OCI-M2 (cell line): Measurements from ENCODE around the gene TACSTD2.
"Not testable (repeated sequence)": the region's sequence is repeated elsewhere in the genome, so short reads cannot be mapped to it uniquely, and the experiment has no call there.

Experiments
- DNase-seq: peaks from one replicate; lab custom pipeline; 2025; ENCODE audit not compliant: unreplicated experiment; lab: John Stamatoyannopoulos, UW

Gene TACSTD2

DNA sequence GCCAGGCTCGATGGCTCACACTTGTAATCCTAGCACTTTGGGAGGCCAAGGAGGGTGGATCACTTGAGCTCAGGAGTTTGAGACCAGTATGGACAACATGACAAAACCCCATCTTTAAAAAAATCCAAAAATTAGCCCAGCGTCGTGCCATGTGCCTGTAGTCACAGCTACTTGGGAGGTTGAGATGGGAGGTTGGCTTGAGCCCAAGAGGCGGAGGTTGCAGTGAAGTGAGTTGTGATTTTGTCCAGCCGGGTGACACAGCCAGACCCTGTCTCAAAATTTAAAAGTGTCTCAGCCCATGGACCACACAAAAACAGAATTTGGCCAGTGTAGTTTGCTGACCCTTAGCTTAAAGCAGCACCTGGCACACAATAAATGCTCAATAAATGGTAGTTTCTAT, 11.3 kb upstream of the TACSTD2 start:
- no peak for DNase-seq

DNA sequence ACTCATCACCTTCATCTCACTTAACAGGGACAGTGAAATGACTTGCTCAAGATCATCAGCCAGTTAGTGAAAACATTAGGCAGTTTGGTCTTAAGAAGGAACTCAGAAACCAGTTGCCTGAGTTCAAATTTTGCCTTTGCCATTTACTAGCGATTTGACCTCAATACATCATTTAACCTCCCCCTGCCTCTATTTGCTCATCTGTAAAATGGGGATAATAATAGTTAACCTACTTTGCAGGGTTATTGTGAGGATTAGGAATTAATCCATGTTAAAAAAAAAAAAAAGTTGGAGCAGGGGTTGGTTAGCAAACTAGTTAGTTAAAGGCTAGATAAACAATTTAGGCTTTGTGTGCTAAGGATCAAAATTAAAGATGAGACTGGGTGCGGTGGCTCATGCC, 10.6 kb upstream of the TACSTD2 start:
- DNase-seq, result no peak

GRCh38 chr1:58586271-58586670, 9.2 kb upstream of the TACSTD2 start:
- no peak for DNase-seq

DNA sequence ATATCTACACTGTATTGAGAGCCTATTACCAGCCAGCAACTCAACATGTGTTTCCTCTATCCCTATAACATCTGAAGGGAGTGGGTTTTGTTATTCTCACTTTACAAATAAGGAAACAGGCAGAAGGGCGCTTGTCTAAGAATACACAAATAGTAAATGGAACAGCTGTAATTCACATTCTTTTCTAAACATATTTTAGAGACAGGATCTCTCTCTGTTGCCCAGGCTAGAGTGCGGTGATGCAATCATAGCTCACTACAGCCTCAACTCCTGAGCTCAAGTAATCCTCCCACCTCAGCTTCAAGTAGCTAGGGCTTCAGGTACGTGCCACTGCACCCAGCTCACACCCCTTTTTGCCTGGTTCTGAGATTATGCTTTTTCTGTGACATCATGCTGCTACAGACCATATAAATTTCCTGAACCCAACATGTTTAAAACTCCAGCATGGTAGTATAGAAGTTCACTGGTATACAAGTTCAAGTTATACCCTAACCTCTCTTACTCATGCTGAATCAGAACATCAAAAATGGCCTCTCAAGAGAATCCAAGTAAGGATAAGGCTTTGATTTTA, 8.6 kb upstream of the TACSTD2 start:
- DNase-seq, result no peak

DNA sequence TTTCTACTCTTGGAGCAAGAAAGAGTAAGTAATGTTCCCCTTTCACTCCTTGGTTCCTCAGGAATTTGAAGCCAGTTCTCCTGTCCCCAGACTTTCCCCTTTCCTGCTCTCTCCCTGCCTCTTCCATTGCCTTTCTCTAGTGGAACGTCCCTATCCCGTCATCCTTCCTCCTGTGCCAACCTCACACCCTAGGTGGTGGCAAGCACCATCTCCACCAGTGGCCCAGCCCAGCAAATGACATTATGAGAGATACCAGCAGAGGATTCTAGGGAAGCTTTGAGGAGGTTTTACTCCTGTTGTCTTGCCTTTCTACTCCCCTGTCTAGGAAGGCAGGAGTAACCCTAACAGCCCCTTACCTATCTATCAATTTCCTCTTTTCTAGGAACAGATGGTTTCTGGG, 8.1 kb upstream of the TACSTD2 start:
- no peak for DNase-seq

DNA sequence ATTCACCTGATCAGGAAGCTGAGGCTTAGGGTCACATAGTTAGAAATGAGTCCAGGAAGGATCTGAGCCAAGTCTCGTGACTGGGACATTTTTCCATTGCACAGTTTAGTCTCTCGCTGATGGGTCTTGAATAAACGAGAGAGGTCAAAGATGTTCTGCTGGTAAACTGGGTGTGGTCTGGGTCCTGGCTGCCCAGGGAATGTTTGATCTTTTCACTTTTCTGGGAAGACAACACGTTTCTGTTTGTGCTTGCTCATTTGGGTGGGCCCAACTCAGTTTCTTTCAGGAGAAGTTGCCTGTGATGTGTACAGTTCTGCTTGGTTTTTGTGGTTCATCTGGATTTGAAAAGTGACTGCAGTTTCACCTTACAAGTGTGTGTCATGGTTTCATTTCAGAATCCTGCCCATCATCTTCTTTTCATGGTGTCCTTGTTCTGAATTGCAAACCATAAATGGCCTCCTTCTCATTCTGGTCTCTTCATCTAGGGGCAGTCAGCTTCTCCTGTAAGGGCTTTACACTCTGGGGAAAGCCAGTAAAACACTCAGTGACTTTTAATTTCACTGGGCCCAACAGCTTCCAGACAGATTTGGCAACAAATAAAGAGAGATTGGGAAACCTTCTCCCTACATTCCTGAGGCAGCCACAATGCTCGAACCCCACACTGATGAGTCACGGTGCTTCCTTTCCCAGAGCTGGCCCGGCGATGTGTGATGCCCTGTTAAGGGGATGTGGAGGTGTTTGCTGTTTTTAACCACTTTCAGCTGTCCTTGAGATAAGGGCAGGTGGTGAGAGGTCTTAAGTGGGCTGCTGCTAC, 7.2 kb upstream of the TACSTD2 start:
- DNase-seq, result no peak

GRCh38 chr1:58583496-58583895, 6.4 kb upstream of the TACSTD2 start:
- DNase-seq, result no peak

GRCh38 chr1:58582143-58582542, 5.1 kb upstream of the TACSTD2 start:
- not testable (repeated sequence) for DNase-seq

GRCh38 chr1:58581641-58582040, 4.6 kb upstream of the TACSTD2 start:
- no peak for DNase-seq

- DNase-seq, result no peak
Observed at GRCh38 chr1:58580186-58580585, 3.1 kb upstream of the TACSTD2 start.

DNA sequence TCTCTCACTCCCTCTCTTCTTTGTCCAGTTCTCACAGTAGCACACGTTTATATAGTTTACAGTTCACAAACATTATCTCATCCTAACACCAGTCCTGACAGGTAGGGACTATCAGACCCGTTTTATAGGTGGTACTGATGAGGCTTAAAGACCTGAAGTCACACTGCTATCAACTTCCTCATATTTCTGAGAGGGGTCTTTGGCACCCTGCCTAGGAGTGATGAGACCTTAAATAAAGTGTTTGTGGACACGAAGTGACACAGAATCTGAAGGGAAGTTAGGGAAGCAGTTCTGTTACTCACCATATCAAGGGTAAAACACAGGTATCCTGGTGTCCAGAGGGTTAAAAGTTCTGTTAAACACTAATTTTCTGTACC, 590 bp upstream of the TACSTD2 start:
- no peak for DNase-seq

DNA sequence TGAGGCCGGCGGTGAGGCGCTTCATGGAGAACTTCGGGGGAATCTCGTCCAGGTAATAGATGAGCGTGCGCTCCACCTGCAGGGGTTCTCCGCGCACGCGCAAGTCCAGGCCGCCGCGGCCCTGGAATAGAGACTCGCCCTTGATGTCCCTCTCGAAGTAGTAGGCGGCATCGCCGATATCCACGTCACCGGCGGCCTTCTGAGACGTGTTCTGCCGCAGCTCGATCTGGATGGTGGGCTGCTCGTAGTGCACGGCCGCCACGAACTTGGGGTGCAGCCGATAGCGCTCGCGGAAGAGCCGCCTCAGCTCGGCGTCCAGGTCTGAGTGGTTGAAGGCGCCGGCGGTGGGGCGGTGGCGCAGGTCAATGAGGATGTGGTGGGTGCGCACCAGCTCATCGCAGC, 726 bp downstream of the TACSTD2 start:
- DNase-seq, result no peak

GRCh38 chr1:58575551-58576324, 1.3 kb downstream of the TACSTD2 start:
- no peak for DNase-seq

DNA sequence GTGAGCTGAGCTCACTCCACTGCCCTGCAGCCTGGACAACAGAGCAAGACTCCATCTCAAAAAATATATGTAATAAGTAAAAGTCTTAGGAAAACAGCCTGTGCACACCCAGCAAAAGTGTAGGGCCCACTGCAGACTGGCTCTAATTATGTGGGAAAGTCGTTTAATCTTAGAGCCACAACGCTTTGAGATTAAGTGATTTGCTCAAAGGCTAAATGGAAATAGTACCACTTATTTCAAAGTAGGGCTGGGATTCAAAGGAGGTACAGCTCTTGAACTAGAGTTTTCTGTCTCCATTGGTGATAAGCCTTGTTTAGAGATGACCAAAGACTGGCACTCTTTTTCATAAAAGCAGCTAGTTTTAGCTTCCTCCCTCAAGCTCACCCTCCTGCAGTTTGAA, 2.2 kb downstream of the TACSTD2 start:
- DNase-seq, result no peak

DNA sequence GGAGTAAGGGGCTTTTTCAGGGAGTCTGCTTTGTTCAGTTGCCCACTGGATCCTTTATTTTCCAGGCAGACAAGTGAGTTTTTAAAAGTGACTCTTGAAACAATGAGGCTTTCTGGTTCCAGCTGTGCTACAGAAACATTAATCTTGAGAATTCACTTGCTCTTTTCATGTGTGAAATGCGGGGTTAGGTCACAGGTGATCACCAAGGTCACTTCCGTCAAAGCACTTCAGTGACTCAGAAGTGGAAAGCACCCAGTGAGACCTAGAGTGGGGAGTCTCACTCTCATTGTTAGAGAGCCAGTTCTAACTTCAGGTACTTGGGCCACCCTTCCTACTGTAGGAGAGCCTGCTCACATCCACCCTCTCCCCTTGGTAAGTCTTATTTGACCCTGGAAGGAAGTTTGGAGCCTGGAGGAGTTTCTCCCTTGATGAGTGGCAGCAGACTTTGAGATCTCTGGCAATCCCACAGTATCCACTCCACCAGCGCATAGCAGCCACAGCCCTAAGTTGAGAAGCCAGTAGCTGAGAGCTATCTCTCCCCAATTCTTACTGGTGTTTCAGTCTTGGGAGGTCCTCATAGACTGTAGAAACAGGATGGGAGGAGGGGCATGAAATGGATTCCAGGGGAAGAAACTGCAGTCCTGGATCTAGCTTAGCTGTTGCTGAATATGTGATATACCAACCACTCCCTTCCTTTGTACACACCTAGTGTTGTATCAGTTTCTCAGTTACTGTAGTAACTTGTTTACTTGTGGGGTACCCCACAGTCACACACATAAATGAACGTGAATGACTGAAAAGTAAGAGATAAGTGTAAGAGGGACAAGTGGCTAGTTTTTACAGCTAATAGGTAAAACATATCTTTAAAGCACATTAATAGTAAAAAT, 3.1 kb downstream of the TACSTD2 start:
- DNase-seq, result no peak

DNA sequence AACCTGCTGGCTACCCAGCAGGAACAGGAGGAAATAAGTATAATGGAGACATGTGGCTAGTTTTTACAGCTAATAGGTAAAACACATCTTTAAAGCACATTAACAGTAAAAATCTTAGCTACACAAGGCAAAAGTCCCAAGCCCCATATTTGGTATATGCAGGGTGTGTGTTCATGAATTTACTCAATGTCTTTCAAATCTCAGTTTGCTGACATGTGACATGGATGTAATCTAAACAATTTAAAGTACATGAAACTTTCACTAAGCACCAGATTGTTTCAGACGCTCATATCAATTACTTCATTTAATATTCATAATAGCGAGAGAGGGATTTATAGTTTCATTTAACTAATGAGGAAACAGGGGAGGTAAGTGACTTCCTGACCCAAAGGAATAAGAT, 3.9 kb downstream of the TACSTD2 start:
- DNase-seq, result no peak

GRCh38 chr1:58572690-58573089, 4.4 kb downstream of the TACSTD2 start:
- no peak for DNase-seq

DNA sequence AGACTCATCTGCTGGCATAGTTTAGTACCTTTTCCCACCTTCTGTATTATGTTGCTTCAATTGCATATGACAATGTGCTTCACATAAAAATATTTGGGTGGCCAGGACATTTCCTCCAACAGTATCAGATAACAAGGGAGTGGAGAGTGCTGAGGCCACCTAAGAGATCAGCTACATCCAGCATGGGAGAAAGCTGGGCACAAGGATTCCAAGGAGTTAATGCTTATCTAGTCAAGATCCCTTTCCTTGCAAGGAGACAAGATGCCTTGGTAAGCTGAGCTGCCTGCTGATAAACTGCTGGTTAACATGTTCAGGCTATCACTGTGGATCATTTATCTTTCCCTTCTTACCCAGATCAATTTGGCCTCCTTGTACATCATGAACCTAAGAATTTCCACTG, 5.4 kb downstream of the TACSTD2 start:
- no peak for DNase-seq

DNA sequence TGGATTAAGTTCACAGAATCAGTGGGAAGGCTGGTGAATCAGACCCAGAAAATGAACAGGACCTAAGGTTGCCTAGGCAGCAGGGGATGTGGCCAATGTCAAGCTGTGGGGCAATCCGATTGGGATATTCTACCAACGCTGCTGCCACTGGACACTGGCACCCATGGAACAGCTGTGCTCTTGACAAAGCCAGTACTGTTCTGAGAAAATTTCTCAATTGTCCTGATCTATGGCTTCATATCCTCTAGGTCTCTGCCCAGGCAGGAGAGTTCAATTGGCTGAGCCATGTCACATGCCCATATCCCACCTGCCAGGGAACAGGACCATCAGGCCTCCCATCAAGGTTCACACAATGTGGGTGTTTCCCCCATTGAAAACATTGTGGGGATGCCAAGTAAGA, 6.2 kb downstream of the TACSTD2 start:
- DNase-seq, result no peak

DNA sequence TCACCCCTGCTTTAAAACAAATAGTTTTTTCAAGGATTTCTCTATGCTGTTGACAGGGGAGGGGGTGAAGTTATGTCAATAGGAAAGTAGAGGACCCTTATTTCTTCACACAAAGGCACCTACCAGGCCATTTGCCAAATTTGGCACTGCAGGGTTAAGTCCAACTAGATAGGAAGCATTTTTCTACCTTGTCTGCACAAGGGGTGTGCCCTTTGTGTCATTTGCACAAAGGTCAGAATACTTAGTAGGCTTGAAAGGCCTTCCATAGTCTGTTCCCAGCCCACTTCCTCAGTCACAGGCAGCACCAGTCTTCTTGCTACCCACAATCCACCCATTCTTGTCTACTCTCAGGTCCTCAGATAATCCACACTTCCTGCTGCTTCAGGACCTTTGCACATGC, 7.0 kb downstream of the TACSTD2 start:
- DNase-seq, result no peak

- no peak for DNase-seq
Observed at GRCh38 chr1:58568911-58569310, 8.1 kb downstream of the TACSTD2 start.
